GM12892 (cell line): ENCODE results near the gene C3orf38.

Experiments used
- POLR2A ChIP-seq: IDR thresholded peaks from 2 replicates; pipeline ENCODE4 v1.6.1; 2011; ENCODE audit warnings: low read depth, low read length, control low read depth
- POLR2AphosphoS5 ChIP-seq: IDR thresholded peaks from 2 replicates; pipeline ENCODE4 v1.6.1; 2011; ENCODE audit warnings: low read depth, low read length, control low read depth
- TAF1 ChIP-seq: IDR thresholded peaks from 2 replicates; pipeline ENCODE4 v1.6.1; 2011; ENCODE audit warnings: low read depth, mild to moderate bottlenecking, control low read depth, low read length, borderline replicate concordance

DNA sequence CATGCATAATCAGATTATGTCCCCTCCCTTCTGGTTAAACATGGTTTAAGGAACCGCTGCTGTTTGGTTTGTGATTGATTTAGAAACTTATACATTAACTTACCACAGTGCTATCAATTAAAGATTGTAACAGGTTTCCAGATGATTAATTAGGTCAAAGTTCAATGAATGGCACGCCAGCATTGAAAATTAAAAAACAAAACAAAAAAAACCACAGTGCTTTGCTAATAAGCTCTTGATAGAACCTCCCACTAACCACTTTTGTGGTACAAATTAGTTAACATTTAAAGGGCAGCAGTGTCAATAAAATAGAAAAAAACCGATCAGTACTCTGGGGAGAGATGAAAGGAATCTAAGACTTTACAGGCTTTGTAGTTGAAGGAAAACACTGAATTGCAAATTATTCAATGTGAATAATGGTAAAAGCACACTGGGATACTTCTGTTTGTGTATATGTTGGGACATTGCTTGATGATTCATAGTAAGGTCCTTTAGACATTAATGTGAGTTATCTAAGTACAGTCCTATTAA is 7.6 kb upstream of the C3orf38 start:
- TF ChIP-seq POLR2AphosphoS5 (no peak), POLR2A (no peak), TAF1 (no peak)
